Motor neuron (in vitro differentiated cells): Measurements from ENCODE around the gene POLD3. TPM values are rescaled to one million over a fixed set of nuclear protein-coding genes. Genes with fewer than 3 reads are reported as not detected.
"Not testable (repeated sequence)": the region's sequence is repeated elsewhere in the genome, so short reads cannot be mapped to it uniquely, and the experiment has no call there.

Experiments used
- ATAC-seq, 8 experiments: fragments of 200-7000 bp; cut with Tn5 transposase; replicated peaks in 6 of 8; 2 replicates each; pipeline ENCODE4 v1.8.0; 2021; ENCODE audit warnings: mild to moderate bottlenecking in 8 of 8, moderate library complexity in 8 of 8
- H3K27ac ChIP-seq, 2 donors: fragments of 250-450 bp; sonication (Bioruptor Pico); 2 replicates each; pipeline ENCODE4 v1.9.0; 2021; ENCODE audit warnings: antibody characterized with exemption in 2 of 2, mild to moderate bottlenecking in 2 of 2, moderate library complexity in 1 of 2
- H3K4me1 ChIP-seq, 2 donors: fragments of 250-450 bp; sonication (Bioruptor Pico); replicated peaks in 1 of 2; 2 replicates each; pipeline ENCODE4 v1.6.1; 2021; ENCODE audit warnings: antibody characterized with exemption in 2 of 2, mild to moderate bottlenecking in 2 of 2, moderate library complexity in 1 of 2
- H3K4me3 ChIP-seq, 5 donors: fragments of 250-450 bp; sonication (Bioruptor Pico); 2 replicates each; pipeline ENCODE4 v1.9.0; 2021; ENCODE audit warnings: antibody characterized with exemption in 5 of 5, mild to moderate bottlenecking in 5 of 5, moderate library complexity in 4 of 5
- WGBS, 10 experiments: fragments of 450-650 bp; shearing (Covaris generic); methylation state at CpG; one replicate each; pipeline ENCODE4 v1.0.0; 2022; 5-methylcytosine and 5-hydroxymethylcytosine counted together
- in situ Hi-C, 9 experiments: fragments of 400-800 bp; cut with MboI; loops; one replicate each; pipeline ENCODE4 v1.15.0; 2021; ENCODE audit warnings: low sequenced_read_pairs in 9 of 9, low pct_unique_long_range_greater_than_20kb in 2 of 9; ENCODE audit not compliant: unreplicated experiment in 9 of 9
- total RNA-seq, 8 experiments: library from RNA; unstranded; fragments of 300-600 nt; gene quantifications; 2 replicates each; pipeline versions ENCODE4 v1.2.3 to v1.2.4, GENCODE V29; 2022

POLD3 gene
- total RNA-seq, 8 experiments from 2014 or later, result 8.6 to 26.5 (median 15.5) TPM

DNA sequence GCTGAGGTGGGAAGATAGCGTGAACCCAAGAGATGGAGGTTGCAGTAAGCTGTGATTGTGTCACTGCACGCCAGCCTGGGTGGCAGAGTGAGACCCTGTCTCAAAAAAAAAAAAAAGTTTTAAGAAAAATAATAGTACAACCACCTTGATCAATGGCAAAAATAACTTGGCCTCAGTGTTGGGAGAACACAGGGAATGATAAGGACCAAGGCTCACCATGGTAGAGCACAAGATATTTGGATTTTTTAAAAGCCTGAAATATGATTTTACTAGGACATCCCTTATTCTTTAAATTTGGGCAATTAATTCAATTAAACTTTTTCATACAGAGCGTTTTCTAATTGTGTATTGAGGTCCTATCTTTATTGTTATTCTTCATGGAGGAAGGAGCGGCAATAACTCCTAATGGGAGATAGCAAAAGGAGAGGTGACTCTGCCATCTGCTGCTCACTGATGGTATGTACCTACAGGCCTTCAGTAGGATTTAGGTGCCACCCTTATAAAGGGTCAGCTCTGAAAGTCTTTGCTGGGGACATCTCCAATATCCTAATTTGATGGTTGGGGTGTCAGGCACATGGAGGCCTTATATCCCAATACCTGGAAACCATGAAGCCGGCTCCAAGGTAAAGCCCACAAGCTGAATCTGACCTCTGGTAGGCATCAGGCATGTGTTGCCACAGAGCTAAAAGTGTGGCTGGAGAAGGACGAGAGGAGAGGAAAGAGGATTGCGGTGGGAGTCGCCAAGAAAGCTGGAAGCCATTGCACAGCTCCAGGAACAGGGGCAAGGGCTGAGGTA is 21.9 kb upstream of the POLD3 start:
- ATAC-seq, result peak in 4 of 8 experiments; percentile 66 to 87 (median 78)
- in situ Hi-C loops, result loop anchor here in 3 of 9 experiments (10.0 to 25.0 kb wide), 2 partner anchors 116 to 308 kb away; no protein-coding TSS in a partner anchor
- H3K4me3 ChIP-seq, result no peak overlapping the region
- H3K27ac ChIP-seq, result no peak overlapping the region
- WGBS, 10 experiments, result 43 to 83% (median 65%) methylated on average over 3 to 8 of the region's 8 CpGs; no CpG with 5 or more reads in 1 of the 10 experiments
- no peaks in the 10 kb centered on the region for H3K4me1 ChIP-seq

DNA sequence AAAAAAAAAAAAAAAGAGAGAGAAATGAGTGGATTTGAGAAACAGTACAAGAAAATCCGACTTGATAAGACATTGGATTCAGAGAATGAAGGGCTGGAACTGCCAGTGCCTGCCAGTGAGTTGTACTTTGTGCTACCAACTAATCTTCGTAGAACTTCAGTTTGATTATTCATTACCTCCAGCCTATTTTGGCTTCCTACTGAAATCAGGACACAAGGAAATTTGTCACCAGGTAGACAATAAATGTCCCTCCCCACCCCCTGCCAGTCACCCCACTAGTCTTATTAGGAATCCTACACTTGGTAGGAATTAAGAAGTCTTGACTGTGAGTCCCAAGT is 21.4 kb upstream of the POLD3 start:
- Histone ChIP-seq H3K27ac (no peak overlapping the region), H3K4me3 (no peak overlapping the region), H3K4me1 (no peaks in the 10 kb centered on the region)
- in situ Hi-C loops, result loop anchor here in 3 of 9 experiments (10.0 to 25.0 kb wide), 2 partner anchors 116 to 309 kb away; no protein-coding TSS in a partner anchor
- no peak for ATAC-seq
- 0 to 100% (median 63%) methylated on average over 1 to 2 of the region's 2 CpGs for WGBS, 10 experiments

DNA sequence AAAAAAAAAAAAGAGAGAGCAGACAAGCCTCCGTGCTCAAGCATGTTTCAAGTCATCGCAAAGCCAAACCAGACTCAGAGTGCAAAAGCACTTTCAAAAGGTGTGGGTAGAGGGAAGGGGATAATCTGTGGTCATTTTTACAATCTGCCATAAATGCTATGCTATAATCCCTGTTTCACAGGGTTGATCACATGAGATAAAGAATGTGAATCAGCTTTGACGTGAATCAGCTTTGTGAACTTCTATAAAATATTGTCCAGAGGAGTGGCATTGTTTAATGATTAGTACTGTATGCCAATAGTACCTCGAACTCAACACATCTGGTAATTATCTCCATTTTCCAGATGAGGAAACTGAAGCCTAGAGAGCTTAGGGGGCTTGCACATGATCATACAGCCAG is 20.0 kb upstream of the POLD3 start:
- in situ Hi-C loops, result loop anchor here in 3 of 9 experiments (10.0 to 25.0 kb wide), 2 partner anchors 118 to 310 kb away; no protein-coding TSS in a partner anchor
- Histone ChIP-seq H3K27ac (no peak overlapping the region), H3K4me3 (no peak overlapping the region), H3K4me1 (peaks cover 0 to 7% of the 10 kb centered on the region in 2 donors)
- ATAC-seq, result no peak
- 33 to 100% (median 84%) methylated on average over 1 to 3 of the region's 4 CpGs; no CpG with 5 or more reads in 6 of the 10 experiments for WGBS, 10 experiments

GRCh38 chr11:74574563-74574962 is 17.8 kb upstream of the POLD3 start:
- no peak overlapping the region for H3K4me3 ChIP-seq
- no peak for ATAC-seq
- no peak overlapping the region for H3K27ac ChIP-seq
- in situ Hi-C loops, result loop anchor here in 3 of 9 experiments (10.0 to 25.0 kb wide), 2 partner anchors 120 to 312 kb away; no protein-coding TSS in a partner anchor
- 35 to 100% (median 86%) methylated on average over 2 to 6 of the region's 6 CpGs for WGBS, 10 experiments
- peaks cover 0 to 15% of the 10 kb centered on the region in 2 donors for H3K4me1 ChIP-seq

- 93 to 100% (median 100%) methylated on average over 1 to 3 of the region's 3 CpGs; no CpG with 5 or more reads in 1 of the 10 experiments for WGBS, 10 experiments
- Histone ChIP-seq H3K4me3 (no peak overlapping the region), H3K27ac (no peak overlapping the region), H3K4me1 (peaks cover 0 to 15% of the 10 kb centered on the region in 2 donors)
- no peak for ATAC-seq
- in situ Hi-C loops, result loop anchor here in 2 of 9 experiments (10.0 to 25.0 kb wide), 2 partner anchors 121 to 314 kb away; no protein-coding TSS in a partner anchor
These were observed 16.4 kb upstream of the POLD3 start for GRCh38 chr11:74575999-74576398.

DNA sequence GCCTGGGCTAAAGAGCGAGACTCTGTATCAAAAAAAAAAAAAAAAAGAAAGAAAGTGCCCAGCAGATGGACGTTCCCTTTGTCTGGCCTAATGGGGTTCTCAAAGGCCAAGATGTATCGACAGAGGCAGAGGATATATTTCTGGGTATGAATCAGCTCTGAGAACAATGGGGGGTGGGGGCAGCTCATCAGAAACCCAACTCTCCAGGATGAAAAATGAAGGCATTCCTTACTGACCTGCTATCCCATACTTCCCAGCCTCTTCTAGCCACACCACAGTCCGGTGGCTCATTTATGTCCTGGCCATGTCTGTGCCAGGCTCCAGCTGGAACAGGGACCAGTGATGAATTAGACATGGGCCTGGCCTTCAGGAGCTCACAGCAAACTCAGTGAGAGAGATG is 15.2 kb upstream of the POLD3 start:
- Histone ChIP-seq H3K27ac (peak overlapping the region in 1 of 2 donors; percentile 12), H3K4me3 (no peak overlapping the region), H3K4me1 (peaks cover 0 to 15% of the 10 kb centered on the region in 2 donors)
- in situ Hi-C loops, result loop anchor here in 2 of 9 experiments (10.0 to 25.0 kb wide), 2 partner anchors 122 to 315 kb away; no protein-coding TSS in a partner anchor
- peak in 5 of 8 experiments; percentile 25 to 93 (median 89) for ATAC-seq
- 17 to 82% (median 60%) methylated on average over 2 to 3 of the region's 4 CpGs; no CpG with 5 or more reads in 6 of the 10 experiments for WGBS, 10 experiments

DNA sequence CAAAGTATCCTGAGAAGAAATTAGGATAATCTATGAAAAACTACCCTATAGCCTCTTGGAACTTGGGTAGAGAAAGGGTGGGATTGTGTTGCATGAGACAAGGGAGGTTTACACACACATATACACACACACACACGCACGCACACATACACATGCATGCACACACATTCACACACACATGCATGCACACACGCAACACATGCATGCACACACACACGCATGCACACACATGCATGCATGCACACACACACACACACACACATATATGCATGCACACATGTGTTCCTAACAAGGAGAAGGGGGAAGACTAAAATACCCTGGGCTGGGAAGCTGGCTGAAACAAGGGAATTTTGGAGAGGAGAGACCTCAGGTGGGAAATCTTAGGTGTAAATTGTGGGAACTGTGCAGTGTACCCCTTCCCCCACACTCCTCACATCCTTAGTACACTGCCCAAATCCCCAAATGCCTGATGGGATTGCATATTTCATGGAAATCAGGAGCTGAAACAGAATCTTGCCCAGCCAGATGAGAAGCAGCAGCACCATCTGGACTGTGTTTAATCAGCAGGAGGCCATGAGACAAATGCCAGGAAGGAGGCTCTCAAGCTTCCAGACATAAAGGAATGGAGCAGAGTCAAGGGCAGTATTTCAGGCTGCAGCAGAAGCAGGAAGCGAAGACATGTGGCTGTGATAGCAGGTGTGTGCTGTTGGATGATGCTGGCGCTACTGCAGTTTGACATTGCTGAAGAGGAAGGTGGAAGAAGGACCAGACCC is 14.6 kb upstream of the POLD3 start:
- peak in 3 of 8 experiments; percentile 87 to 96 (median 95) for ATAC-seq
- in situ Hi-C loops, result loop anchor here in 2 of 9 experiments (10.0 to 25.0 kb wide), 2 partner anchors 123 to 316 kb away; no protein-coding TSS in a partner anchor
- no peak overlapping the region for H3K4me3 ChIP-seq
- peak overlapping the region in 1 of 2 donors; percentile 12 for H3K27ac ChIP-seq
- WGBS, 10 experiments, result 0 to 100% (median 79%) methylated on average over 1 to 2 of the region's 6 CpGs; no CpG with 5 or more reads in 4 of the 10 experiments
- peaks cover 0 to 15% of the 10 kb centered on the region in 2 donors for H3K4me1 ChIP-seq

GRCh38 chr11:74579577-74580270 is 12.7 kb upstream of the POLD3 start:
- Histone ChIP-seq H3K4me1 (peaks cover 4 to 15% of the 10 kb centered on the region in 2 donors), H3K4me3 (no peak overlapping the region), H3K27ac (no peak overlapping the region)
- WGBS, 10 experiments, result 23 to 95% (median 54%) methylated on average over 1 to 6 of the region's 6 CpGs
- no peak for ATAC-seq
- in situ Hi-C loops, result loop anchor here in 2 of 9 experiments (10.0 to 25.0 kb wide), 2 partner anchors 125 to 317 kb away; no protein-coding TSS in a partner anchor

DNA sequence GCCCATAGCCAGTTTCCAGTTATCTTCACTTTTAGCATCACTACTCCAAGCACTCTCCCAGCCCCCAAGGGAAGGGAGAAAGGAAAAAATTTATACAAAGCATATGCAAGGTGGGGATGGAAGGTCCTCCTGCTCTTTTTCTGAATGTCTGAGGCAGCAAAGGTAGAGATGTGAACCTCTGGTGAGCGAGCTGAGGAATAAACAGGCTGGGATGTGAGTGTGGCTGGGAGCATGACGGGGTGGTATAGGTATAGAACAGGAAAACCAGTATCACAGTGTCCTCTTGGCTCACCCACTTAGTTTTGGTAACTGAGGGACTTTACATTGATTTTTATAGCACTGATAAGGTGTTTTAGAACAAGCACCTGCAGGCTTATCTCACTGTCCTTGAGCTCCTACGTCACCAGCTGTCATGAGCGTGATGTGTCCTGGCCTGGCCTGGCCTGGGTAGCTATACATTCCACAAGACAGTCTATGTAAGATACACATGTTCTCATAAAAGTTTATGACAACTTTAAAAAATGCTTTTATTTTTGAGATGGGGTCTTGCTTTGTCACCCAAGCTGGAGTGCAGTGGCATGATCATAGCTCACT is 10.3 kb upstream of the POLD3 start:
- Histone ChIP-seq H3K4me3 (no peak overlapping the region), H3K4me1 (peaks cover 4 to 10% of the 10 kb centered on the region in 2 donors), H3K27ac (no peak overlapping the region)
- in situ Hi-C loops, result loop anchor here in 1 of 9 experiments (25.0 kb wide), 1 partner anchor 320 kb away; no protein-coding TSS in a partner anchor
- 50 to 100% (median 86%) methylated on average over 1 to 3 of the region's 4 CpGs; no CpG with 5 or more reads in 2 of the 10 experiments for WGBS, 10 experiments
- no peak for ATAC-seq

DNA sequence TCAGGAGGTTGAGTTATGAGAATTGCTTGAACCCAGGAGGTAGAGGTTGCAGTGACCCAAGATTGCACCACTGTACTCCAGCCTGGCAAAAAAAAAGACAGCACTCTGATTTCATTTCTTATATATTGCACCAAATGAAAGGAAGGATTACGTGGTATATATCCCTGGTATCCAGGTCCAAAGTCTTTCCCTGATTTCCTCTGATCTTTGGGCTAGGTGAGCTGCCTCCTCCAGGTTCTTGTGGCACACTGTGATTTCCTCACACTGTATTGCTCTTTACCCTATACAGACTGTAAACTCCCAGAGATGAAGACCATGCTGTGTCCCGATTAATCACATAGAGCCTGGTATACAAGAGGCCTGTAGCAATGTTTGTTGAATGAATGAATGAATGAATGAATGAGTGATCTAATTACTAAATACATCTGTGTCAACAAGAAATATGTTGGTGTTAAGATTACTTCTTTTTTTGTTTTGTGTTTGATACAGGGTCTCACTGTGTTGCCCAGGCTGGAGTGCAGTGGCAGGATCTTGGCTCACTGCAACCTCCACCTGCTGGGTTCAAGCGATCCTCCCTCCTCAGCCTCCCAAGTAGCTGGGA is 9.3 kb upstream of the POLD3 start:
- H3K4me1 ChIP-seq, result peaks cover 0 to 4% of the 10 kb centered on the region in 2 donors
- H3K27ac ChIP-seq, result no peak overlapping the region
- ATAC-seq, result no peak
- no peak overlapping the region for H3K4me3 ChIP-seq
- 8 to 100% (median 60%) methylated on average over 1 to 3 of the region's 3 CpGs; no CpG with 5 or more reads in 2 of the 10 experiments for WGBS, 10 experiments
- in situ Hi-C loops, result loop anchor here in 1 of 9 experiments (25.0 kb wide), 1 partner anchor 321 kb away; no protein-coding TSS in a partner anchor

GRCh38 chr11:74590492-74590891 is 1.9 kb upstream of the POLD3 start:
- not testable (repeated sequence) for H3K4me3 ChIP-seq, ATAC-seq, H3K27ac ChIP-seq, H3K4me1 ChIP-seq
- 94 to 100% (median 96%) methylated on average over 1 to 5 of the region's 7 CpGs; no CpG with 5 or more reads in 6 of the 10 experiments for WGBS, 10 experiments
- in situ Hi-C loops, result loop anchor here in 1 of 9 experiments (25.0 kb wide), 1 partner anchor 328 kb away; no protein-coding TSS in a partner anchor
